GM12878 (cell line): ENCODE data around the gene RASAL1. TPM values are rescaled to one million over a fixed set of nuclear protein-coding genes. Genes with fewer than 3 reads are reported as not detected.

ENCODE experiments used
- ATF7 ChIP-seq: fragments of 450-650 bp; IDR thresholded peaks from 2 replicates; pipeline ENCODE4 v1.6.1; 2016; ENCODE audit warnings: low read depth, mild to moderate bottlenecking
- IKZF2 ChIP-seq, 2 experiments: fragments of 450-650 bp; IDR thresholded peaks; 2 replicates each; pipeline ENCODE4 v1.6.1; 2017; ENCODE audit warnings: mild to moderate bottlenecking in 2 of 2, moderate library complexity in 2 of 2
- MTA2 ChIP-seq: fragments of 450-650 bp; IDR thresholded peaks from 2 replicates; pipeline ENCODE4 v1.6.1; 2016; ENCODE audit warnings: low read depth, mild to moderate bottlenecking, moderate library complexity
- NBN ChIP-seq: fragments of 450-650 bp; IDR thresholded peaks from 2 replicates; pipeline ENCODE4 v1.6.1; 2016
- PAX8 ChIP-seq: fragments of 450-650 bp; IDR thresholded peaks from 2 replicates; pipeline ENCODE4 v1.6.1; 2017; ENCODE audit warnings: mild to moderate bottlenecking, moderate library complexity
- YY1 ChIP-seq: IDR thresholded peaks from 2 replicates; pipeline ENCODE4 v1.6.1; 2011; ENCODE audit warnings: low read depth, mild to moderate bottlenecking, low read length
- polyA plus RNA-seq, 11 experiments: library from polyadenylated mRNA; depleted of rRNA in 4 of 11; unstranded in 6 of 11; stranded (reverse) in 5 of 11; fragments of >200 nt; fragmentation: Nextera tagmentation in 4 of 11; fragmentation: Illumina TruSeq in 1 of 11; extraction: Ambion mirVana in 4 of 11; extraction: Trizol in 1 of 11; gene quantifications; 1 replicate in 1 of 11; 2 replicates in 10 of 11; pipeline versions ENCODE4 v1.2.1 to v1.2.3, GENCODE V29; 2011 to 2016; ENCODE audit warnings: inconsistent platforms in 2 of 11, missing spikeins in 2 of 11, low read depth in 1 of 11
- total RNA-seq, 4 experiments: library from RNA; depleted of rRNA in 3 of 4; stranded (reverse); fragments of >200 nt in 3 of 4; fragmentation: Illumina TruSeq in 1 of 4; extraction: Trizol in 1 of 4; gene quantifications; 2 replicates each; pipeline versions ENCODE4 v1.2.1 to v1.2.3, GENCODE V29; 2013 to 2021
- TF ChIP-seq, protein P1 (sequence below): fragments of 450-650 bp; IDR thresholded peaks from 2 replicates; pipeline ENCODE4 v1.6.1; 2018; ENCODE audit warnings: borderline replicate concordance, mild to moderate bottlenecking; ENCODE audit not compliant: partially characterized antibody
- TF ChIP-seq, protein P2 (sequence below): fragments of 450-650 bp; IDR thresholded peaks from 2 replicates; pipeline ENCODE4 v1.6.1; 2017; ENCODE audit warnings: mild to moderate bottlenecking, moderate library complexity

Gene RASAL1
- total and polyA plus RNA-seq, 10 of the 15 experiments (the other 5 are each of a cell fraction or from before 2014, with no cell fraction given), result 0.12 to 1.0 (median 0.52) TPM; not detected in 6

DNA sequence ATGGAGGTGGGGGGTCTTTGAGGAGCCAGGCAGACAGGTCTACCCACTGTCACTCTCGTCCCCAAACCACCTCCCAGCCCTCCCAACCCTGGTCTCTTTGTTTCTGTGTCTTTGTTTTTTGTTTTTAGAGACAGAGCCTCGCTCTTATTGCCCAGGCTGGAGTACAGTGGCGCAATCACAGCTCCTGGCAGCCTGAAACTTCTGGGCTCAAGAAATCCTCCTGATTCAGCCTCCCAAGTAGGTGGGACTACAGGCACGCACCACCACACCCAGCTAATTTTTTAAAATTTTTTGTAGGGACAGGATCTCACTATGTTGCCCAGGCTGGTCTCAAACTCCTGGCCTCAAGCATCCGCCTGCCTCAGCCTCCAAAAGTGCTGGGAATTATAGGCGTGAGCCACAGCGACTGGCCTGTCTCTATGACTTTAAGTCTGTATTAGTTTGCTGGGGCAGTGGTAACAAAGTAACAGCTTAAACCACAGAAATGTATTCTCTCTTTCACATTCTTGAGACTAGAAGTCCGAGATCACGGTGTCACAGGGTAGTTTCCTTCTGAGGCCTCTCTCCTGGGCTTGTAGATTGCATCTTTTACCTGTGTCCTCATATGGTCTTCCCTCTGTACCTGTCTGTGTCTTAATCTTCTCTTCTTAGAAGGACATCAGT lies 52.9 kb downstream of the RASAL1 start (continued):
- TF ChIP-seq, protein P1, sequence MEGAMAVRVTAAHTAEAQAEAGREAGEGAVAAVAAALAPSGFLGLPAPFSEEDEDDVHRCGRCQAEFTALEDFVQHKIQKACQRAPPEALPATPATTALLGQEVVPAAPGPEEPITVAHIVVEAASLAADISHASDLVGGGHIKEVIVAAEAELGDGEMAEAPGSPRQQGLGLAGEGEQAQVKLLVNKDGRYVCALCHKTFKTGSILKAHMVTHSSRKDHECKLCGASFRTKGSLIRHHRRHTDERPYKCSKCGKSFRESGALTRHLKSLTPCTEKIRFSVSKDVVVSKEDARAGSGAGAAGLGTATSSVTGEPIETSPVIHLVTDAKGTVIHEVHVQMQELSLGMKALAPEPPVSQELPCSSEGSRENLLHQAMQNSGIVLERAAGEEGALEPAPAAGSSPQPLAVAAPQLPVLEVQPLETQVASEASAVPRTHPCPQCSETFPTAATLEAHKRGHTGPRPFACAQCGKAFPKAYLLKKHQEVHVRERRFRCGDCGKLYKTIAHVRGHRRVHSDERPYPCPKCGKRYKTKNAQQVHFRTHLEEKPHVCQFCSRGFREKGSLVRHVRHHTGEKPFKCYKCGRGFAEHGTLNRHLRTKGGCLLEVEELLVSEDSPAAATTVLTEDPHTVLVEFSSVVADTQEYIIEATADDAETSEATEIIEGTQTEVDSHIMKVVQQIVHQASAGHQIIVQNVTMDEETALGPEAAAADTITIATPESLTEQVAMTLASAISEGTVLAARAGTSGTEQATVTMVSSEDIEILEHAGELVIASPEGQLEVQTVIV, result no peak
- TF ChIP-seq, protein P2, sequence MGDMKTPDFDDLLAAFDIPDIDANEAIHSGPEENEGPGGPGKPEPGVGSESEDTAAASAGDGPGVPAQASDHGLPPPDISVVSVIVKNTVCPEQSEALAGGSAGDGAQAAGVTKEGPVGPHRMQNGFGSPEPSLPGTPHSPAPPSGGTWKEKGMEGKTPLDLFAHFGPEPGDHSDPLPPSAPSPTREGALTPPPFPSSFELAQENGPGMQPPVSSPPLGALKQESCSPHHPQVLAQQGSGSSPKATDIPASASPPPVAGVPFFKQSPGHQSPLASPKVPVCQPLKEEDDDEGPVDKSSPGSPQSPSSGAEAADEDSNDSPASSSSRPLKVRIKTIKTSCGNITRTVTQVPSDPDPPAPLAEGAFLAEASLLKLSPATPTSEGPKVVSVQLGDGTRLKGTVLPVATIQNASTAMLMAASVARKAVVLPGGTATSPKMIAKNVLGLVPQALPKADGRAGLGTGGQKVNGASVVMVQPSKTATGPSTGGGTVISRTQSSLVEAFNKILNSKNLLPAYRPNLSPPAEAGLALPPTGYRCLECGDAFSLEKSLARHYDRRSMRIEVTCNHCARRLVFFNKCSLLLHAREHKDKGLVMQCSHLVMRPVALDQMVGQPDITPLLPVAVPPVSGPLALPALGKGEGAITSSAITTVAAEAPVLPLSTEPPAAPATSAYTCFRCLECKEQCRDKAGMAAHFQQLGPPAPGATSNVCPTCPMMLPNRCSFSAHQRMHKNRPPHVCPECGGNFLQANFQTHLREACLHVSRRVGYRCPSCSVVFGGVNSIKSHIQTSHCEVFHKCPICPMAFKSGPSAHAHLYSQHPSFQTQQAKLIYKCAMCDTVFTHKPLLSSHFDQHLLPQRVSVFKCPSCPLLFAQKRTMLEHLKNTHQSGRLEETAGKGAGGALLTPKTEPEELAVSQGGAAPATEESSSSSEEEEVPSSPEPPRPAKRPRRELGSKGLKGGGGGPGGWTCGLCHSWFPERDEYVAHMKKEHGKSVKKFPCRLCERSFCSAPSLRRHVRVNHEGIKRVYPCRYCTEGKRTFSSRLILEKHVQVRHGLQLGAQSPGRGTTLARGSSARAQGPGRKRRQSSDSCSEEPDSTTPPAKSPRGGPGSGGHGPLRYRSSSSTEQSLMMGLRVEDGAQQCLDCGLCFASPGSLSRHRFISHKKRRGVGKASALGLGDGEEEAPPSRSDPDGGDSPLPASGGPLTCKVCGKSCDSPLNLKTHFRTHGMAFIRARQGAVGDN, result peak; percentile 57; the same call in 1 of the 2 replicates
- TF ChIP-seq IKZF2 (IDR thresholded peaks at IDR 0.05) (peak in 1 of 2 experiments; percentile 9; a peak in 1 of 4 replicates), NBN (peak; percentile 53; the same call in 1 of the 2 replicates), MTA2 (0 out of 2 replicates have a peak, but pooled peaks have one; percentile 14), PAX8 (no peak), ATF7 (peak; percentile 61; the same call in 1 of the 2 replicates), YY1 (no peak)
